GM23338 (cell line): ENCODE measurements around the gene SMAD3. TPM values are rescaled to one million over a fixed set of nuclear protein-coding genes. Genes with fewer than 3 reads are reported as not detected.

Source experiments
- ATAC-seq: fragments of 200-7000 bp; cut with Tn5 transposase; 3 replicates; pipeline ENCODE4 v1.9.1; 2020
- DNase-seq: peaks from one replicate; pipeline ENCODE4 v3.0.0-alpha.2; 2015; ENCODE audit warnings: low spot score
- H2AFZ ChIP-seq: fragments of 200-600 bp; sonication (generic); 2 replicates; pipeline ENCODE4 v1.8.0; 2016; ENCODE audit warnings: antibody characterized with exemption, mild to moderate bottlenecking, moderate library complexity
- H3F3A ChIP-seq: fragments of 200-600 bp; sonication (generic); replicated peaks from 2 replicates; pipeline ENCODE4 v1.8.0; 2017; ENCODE audit warnings: antibody characterized with exemption, mixed run types, low read depth
- H3K27ac ChIP-seq: fragments of 200-600 bp; sonication (generic); 2 replicates; pipeline ENCODE4 v1.6.1; 2016; ENCODE audit warnings: low read depth
- H3K27me3 ChIP-seq: fragments of 200-600 bp; sonication (generic); 2 replicates; pipeline ENCODE4 v1.8.0; 2016; ENCODE audit warnings: mild to moderate bottlenecking, mixed run types, moderate library complexity; ENCODE audit not compliant: insufficient read depth
- H3K36me3 ChIP-seq: fragments of 200-600 bp; sonication (generic); 2 replicates; pipeline ENCODE4 v1.8.0; 2016; ENCODE audit warnings: mild to moderate bottlenecking; ENCODE audit not compliant: insufficient read depth
- H3K4me1 ChIP-seq: fragments of 200-600 bp; sonication (generic); 2 replicates; pipeline ENCODE4 v1.8.0; 2016; ENCODE audit warnings: mild to moderate bottlenecking, moderate library complexity; ENCODE audit not compliant: insufficient read depth
- H3K4me2 ChIP-seq: fragments of 200-600 bp; sonication (generic); 2 replicates; pipeline ENCODE4 v1.7.1; 2017; ENCODE audit warnings: mixed run types
- H3K4me3 ChIP-seq: fragments of 200-600 bp; sonication (generic); 2 replicates; pipeline ENCODE4 v1.6.1; 2016; ENCODE audit warnings: mixed run types
- H3K79me2 ChIP-seq: fragments of 200-600 bp; sonication (generic); replicated peaks from 2 replicates; pipeline ENCODE4 v1.8.0; 2017; ENCODE audit warnings: mild to moderate bottlenecking; ENCODE audit not compliant: insufficient read depth
- H3K9me2 ChIP-seq: fragments of 200-600 bp; sonication (generic); 2 replicates; pipeline ENCODE4 v1.8.0; 2017; ENCODE audit not compliant: insufficient read depth
- H4K20me1 ChIP-seq: fragments of 200-600 bp; sonication (generic); replicated peaks from 2 replicates; pipeline ENCODE4 v1.8.0; 2017; ENCODE audit warnings: mild to moderate bottlenecking; ENCODE audit not compliant: insufficient read depth
- H3K27ac Mint-ChIP-seq: 2 replicates; pipeline ENCODE4 v1.8.0; 2020; ENCODE audit warnings: inconsistent platforms, mild to moderate bottlenecking, moderate library complexity, mixed read lengths
- H3K27me3 Mint-ChIP-seq: 3 replicates; pipeline ENCODE4 v1.8.0; 2022; ENCODE audit warnings: low read depth, mild to moderate bottlenecking, moderate library complexity, mixed read lengths, inconsistent platforms; ENCODE audit not compliant: insufficient read depth, poor library complexity
- H3K36me3 Mint-ChIP-seq: 3 replicates; pipeline ENCODE4 v1.8.0; 2021; ENCODE audit warnings: low read depth, mild to moderate bottlenecking, inconsistent platforms, moderate library complexity, mixed read lengths
- H3K4me1 Mint-ChIP-seq: 3 replicates; pipeline ENCODE4 v1.8.0; 2020; ENCODE audit warnings: mild to moderate bottlenecking, inconsistent platforms, mixed read lengths
- H3K4me3 Mint-ChIP-seq: 3 replicates; pipeline ENCODE4 v1.8.0; 2021; ENCODE audit warnings: moderate library complexity, mild to moderate bottlenecking, inconsistent platforms, mixed read lengths
- H3K9me3 Mint-ChIP-seq: 3 replicates; pipeline ENCODE4 v1.8.0; 2020; ENCODE audit warnings: moderate library complexity, mild to moderate bottlenecking, inconsistent platforms, mixed read lengths
- CREB1 ChIP-seq: fragments of 250-450 bp; sonication (Bioruptor Pico); IDR thresholded peaks from 2 replicates; pipeline ENCODE4 v1.5.0; 2020; ENCODE audit warnings: low read depth, mild to moderate bottlenecking, moderate library complexity
- CTCF ChIP-seq, 2 experiments: fragments of 200-600 bp in 1 of 2; sonication (generic) in 1 of 2; conservative IDR thresholded peaks; 2 replicates each; pipeline versions ENCODE4 v1.5.1 to v1.6.1; 2016 to 2017; ENCODE audit warnings: antibody characterized with exemption in 2 of 2, low read depth in 2 of 2, mild to moderate bottlenecking in 2 of 2, moderate library complexity in 1 of 2
- ETS1 ChIP-seq: IDR thresholded peaks from 2 replicates; pipeline ENCODE4 v1.6.1; 2016; ENCODE audit warnings: antibody characterized with exemption
- EZH2 ChIP-seq: fragments of 200-600 bp; sonication (generic); IDR thresholded peaks from one replicate; pipeline ENCODE4 v1.8.0; 2017; ENCODE audit warnings: antibody characterized with exemption, mild to moderate bottlenecking, low read depth; ENCODE audit not compliant: unreplicated experiment
- EZH2phosphoT487 ChIP-seq: fragments of 200-600 bp; sonication (generic); IDR thresholded peaks from one replicate; pipeline ENCODE4 v1.8.1; 2018; ENCODE audit warnings: antibody characterized with exemption; ENCODE audit not compliant: unreplicated experiment
- JUNB ChIP-seq: IDR thresholded peaks from one replicate; pipeline ENCODE4 v1.6.1; 2016; ENCODE audit warnings: antibody characterized with exemption; ENCODE audit not compliant: unreplicated experiment
- NANOG ChIP-seq: IDR thresholded peaks from 2 replicates; pipeline ENCODE4 v1.6.1; 2016; ENCODE audit warnings: antibody characterized with exemption, borderline replicate concordance
- POLR2AphosphoS5 ChIP-seq: IDR thresholded peaks from 2 replicates; pipeline ENCODE4 v1.6.1; 2016; ENCODE audit warnings: antibody characterized with exemption, low read depth
- REST ChIP-seq: IDR thresholded peaks from one replicate; pipeline ENCODE4 v1.6.1; 2018; ENCODE audit warnings: antibody characterized with exemption; ENCODE audit not compliant: unreplicated experiment
- STAT1 ChIP-seq: IDR thresholded peaks from one replicate; pipeline ENCODE4 v1.6.1; 2016; ENCODE audit warnings: antibody characterized with exemption; ENCODE audit not compliant: unreplicated experiment
- ZNF114 ChIP-seq: fragments of 250-450 bp; sonication (Bioruptor Pico); IDR thresholded peaks from 2 replicates; pipeline ENCODE4 v1.5.0; 2020; ENCODE audit warnings: mild to moderate bottlenecking, moderate library complexity
- ZNF331 ChIP-seq: fragments of 250-450 bp; sonication (Bioruptor Pico); IDR thresholded peaks from 2 replicates; pipeline ENCODE4 v1.5.0; 2020; ENCODE audit warnings: low read depth, mild to moderate bottlenecking, moderate library complexity
- ZNF462 ChIP-seq: fragments of 250-450 bp; sonication (Bioruptor Pico); IDR thresholded peaks from 2 replicates; pipeline ENCODE4 v1.5.0; 2020; ENCODE audit warnings: mild to moderate bottlenecking, moderate library complexity
- polyA plus RNA-seq: library from polyadenylated mRNA; unstranded; fragments of >200 nt; fragmentation: Nextera tagmentation; extraction: Ambion mirVana; gene quantifications from 2 replicates; pipeline ENCODE4 v1.2.1, GENCODE V29; 2016
- total RNA-seq: library from RNA; depleted of rRNA; stranded (reverse); fragments of >200 nt; shearing (Covaris generic); gene quantifications from 2 replicates; pipeline ENCODE4 v1.2.3, GENCODE V29; 2014

SMAD3 gene
- total and polyA plus RNA-seq, 2 experiments from 2014 or later = 4.9 to 11.6 TPM

- no peak overlapping the region for H3K27ac ChIP-seq
- H4K20me1 ChIP-seq = no peaks in the 10 kb centered on the region
- H3K36me3 ChIP-seq = no peaks in the 10 kb centered on the region
- TF ChIP-seq STAT1 (no peak), EZH2phosphoT487 (no peak), ZNF462 (CRISPR knock-in tag) (no peak), POLR2AphosphoS5 (no peak), CTCF (conservative IDR thresholded peaks at IDR 0.05; ENCODE audit: low read depth in 2 of 2) (no peak), CREB1 (CRISPR knock-in tag) (no peak), REST (no peak), NANOG (no peak), ETS1 (no peak), EZH2 (no peak), ZNF331 (CRISPR knock-in tag) (no peak), ZNF114 (CRISPR knock-in tag) (no peak), JUNB (no peak)
- H3F3A ChIP-seq = peaks cover 3% of the 10 kb centered on the region
- no peak overlapping the region for H3K4me2 ChIP-seq
- H3K4me3 ChIP-seq = no peak overlapping the region
- Mint-ChIP-seq H3K27ac (no peak overlapping the region; the same call in 1 of the 2 replicates), H3K36me3 (no peaks in the 10 kb centered on the region), H3K4me1 (peaks cover 38% of the 10 kb centered on the region), H3K27me3 (peaks cover 4% of the 10 kb centered on the region), H3K9me3 (no peaks in the 10 kb centered on the region; the same call in 2 of the 3 replicates), H3K4me3 (no peak overlapping the region)
- no peaks in the 10 kb centered on the region for H3K79me2 ChIP-seq
- no peak for ATAC-seq
- H3K4me1 ChIP-seq = peaks cover 21% of the 10 kb centered on the region
- H3K9me2 ChIP-seq = 0 out of 2 replicates have a peak, but pooled peaks cover 5% of the 10 kb centered on the region
- H2AFZ ChIP-seq = no peak overlapping the region
- DNase-seq = no peak
- no peaks in the 10 kb centered on the region for H3K27me3 ChIP-seq
These were observed 41.7 kb upstream of the SMAD3 start for GRCh38 chr15:67023517-67024313.
